Measurements from ENCODE around the gene HELQ.

- TF ChIP-seq CTCF (conservative IDR thresholded peaks at IDR 0.05 in 1 of 2, IDR thresholded peaks at IDR 0.05 in 1 of 2; ENCODE audit: extremely low read depth in 1 of 2, insufficient read depth in 1 of 2, low read depth in 1 of 2, low read length in 2 of 2) (no peak), EZH2 (IDR thresholded peaks at IDR 0.05; ENCODE audit: borderline replicate concordance, low read length) (no peak)
Measured at GRCh38 chr4:83436680-83437079, 18.9 kb downstream of the HELQ start.

Measured in mammary epithelial cell (primary cell).